Loucy (cell line): ENCODE data around the gene ZNF592.

Source experiments
- H2AFZ ChIP-seq: fragments of 200-600 bp; sonication (generic); 2 replicates; pipeline ENCODE4 v1.6.0; 2016; ENCODE audit warnings: antibody characterized with exemption, mild to moderate bottlenecking, low read length, moderate library complexity
- H3F3A ChIP-seq: fragments of 200-600 bp; 2 replicates; pipeline ENCODE4 v1.6.0; 2016; ENCODE audit warnings: antibody characterized with exemption, low read depth, mild to moderate bottlenecking
- H3K27me3 ChIP-seq: fragments of 200-600 bp; sonication (generic); 2 replicates; pipeline ENCODE4 v1.6.1; 2014; ENCODE audit warnings: low read length, mild to moderate bottlenecking; ENCODE audit not compliant: insufficient read depth, poor library complexity, severe bottlenecking
- H3K36me3 ChIP-seq: fragments of 200-600 bp; sonication (generic); 2 replicates; pipeline ENCODE4 v1.6.1; 2016; ENCODE audit warnings: low read length; ENCODE audit not compliant: insufficient read depth
- H3K4me1 ChIP-seq: fragments of 200-600 bp; sonication (generic); 2 replicates; pipeline ENCODE4 v1.5.1; 2014; ENCODE audit warnings: low read length, mild to moderate bottlenecking; ENCODE audit not compliant: insufficient read depth, poor library complexity, severe bottlenecking
- H3K4me2 ChIP-seq: fragments of 200-600 bp; sonication (generic); 2 replicates; pipeline ENCODE4 v1.6.0; 2014; ENCODE audit warnings: antibody characterized with exemption, low read length, low read depth, mild to moderate bottlenecking; ENCODE audit not compliant: poor library complexity, severe bottlenecking
- H3K4me3 ChIP-seq: fragments of 200-600 bp; sonication (generic); 2 replicates; pipeline ENCODE4 v1.5.1; 2014; ENCODE audit warnings: low read length, mild to moderate bottlenecking, mixed read lengths; ENCODE audit not compliant: poor library complexity, severe bottlenecking
- H3K79me2 ChIP-seq: fragments of 200-600 bp; sonication (generic); 2 replicates; pipeline ENCODE4 v1.6.1; 2014; ENCODE audit warnings: low read length; ENCODE audit not compliant: insufficient read depth
- H3K9ac ChIP-seq: fragments of 200-600 bp; sonication (generic); 2 replicates; pipeline ENCODE4 v1.6.0; 2014; ENCODE audit warnings: mild to moderate bottlenecking, low read depth, low read length, moderate library complexity; ENCODE audit not compliant: poor library complexity, severe bottlenecking
- H3K9me2 ChIP-seq: fragments of 200-600 bp; sonication (generic); replicated peaks from 2 replicates; pipeline ENCODE4 v1.6.1; 2016; ENCODE audit warnings: low read depth, low read length, mixed read lengths
- H3K9me3 ChIP-seq: fragments of 200-600 bp; sonication (generic); 2 replicates; pipeline ENCODE4 v1.6.1; 2014; ENCODE audit warnings: mild to moderate bottlenecking, antibody characterized with exemption, low read length, low read depth; ENCODE audit not compliant: insufficient read depth
- H4K20me1 ChIP-seq: fragments of 200-600 bp; sonication (generic); 2 replicates; pipeline ENCODE4 v1.6.0; 2014; ENCODE audit warnings: antibody characterized with exemption, low read length, mild to moderate bottlenecking; ENCODE audit not compliant: insufficient read depth, poor library complexity, severe bottlenecking
- EZH2phosphoT487 ChIP-seq: fragments of 200-600 bp; IDR thresholded peaks from 2 replicates; pipeline ENCODE4 v1.6.1; 2018; ENCODE audit warnings: antibody characterized with exemption, mild to moderate bottlenecking, moderate library complexity, borderline replicate concordance
- TF ChIP-seq, protein P1 (sequence below): fragments of 200-600 bp; sonication (generic); conservative IDR thresholded peaks from 2 replicates; pipeline ENCODE4 v1.5.1; 2014; ENCODE audit warnings: mild to moderate bottlenecking, antibody characterized with exemption, low read length

Gene ZNF592

DNA sequence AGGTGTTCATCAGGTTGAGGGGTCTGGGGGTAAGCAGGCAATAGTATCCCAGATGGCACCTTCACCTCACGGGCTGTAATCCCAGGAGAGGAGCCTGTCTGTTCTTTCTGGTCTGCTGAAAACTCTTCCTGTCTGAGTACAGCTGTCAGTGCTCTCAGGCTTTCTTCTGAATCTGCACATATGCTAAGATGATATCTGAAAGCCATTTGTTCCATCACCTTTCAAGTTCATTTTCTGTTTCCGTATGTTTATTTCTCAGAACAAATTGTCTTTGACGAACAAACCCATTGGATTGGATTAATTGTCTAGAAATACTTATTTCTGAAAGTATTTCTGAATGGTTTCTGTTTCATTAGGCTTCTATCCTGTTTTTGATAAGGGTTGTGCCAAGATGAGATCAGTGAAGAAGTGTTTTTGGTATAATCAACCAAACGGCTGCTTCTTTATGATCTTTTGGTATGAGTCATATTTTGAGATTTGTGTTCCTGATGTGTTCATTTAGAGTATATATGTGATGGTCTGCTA is 13.3 kb downstream of the ZNF592 start:
- H3K9me3 ChIP-seq, result no peaks in the 10 kb centered on the region
- peaks cover 17% of the 10 kb centered on the region; the same call in 1 of the 2 replicates for H3K36me3 ChIP-seq
- peaks cover 39% of the 10 kb centered on the region for H4K20me1 ChIP-seq
- H3K27me3 ChIP-seq, result no peaks in the 10 kb centered on the region
- no peak overlapping the region for H3K4me2 ChIP-seq
- TF ChIP-seq, protein P1, sequence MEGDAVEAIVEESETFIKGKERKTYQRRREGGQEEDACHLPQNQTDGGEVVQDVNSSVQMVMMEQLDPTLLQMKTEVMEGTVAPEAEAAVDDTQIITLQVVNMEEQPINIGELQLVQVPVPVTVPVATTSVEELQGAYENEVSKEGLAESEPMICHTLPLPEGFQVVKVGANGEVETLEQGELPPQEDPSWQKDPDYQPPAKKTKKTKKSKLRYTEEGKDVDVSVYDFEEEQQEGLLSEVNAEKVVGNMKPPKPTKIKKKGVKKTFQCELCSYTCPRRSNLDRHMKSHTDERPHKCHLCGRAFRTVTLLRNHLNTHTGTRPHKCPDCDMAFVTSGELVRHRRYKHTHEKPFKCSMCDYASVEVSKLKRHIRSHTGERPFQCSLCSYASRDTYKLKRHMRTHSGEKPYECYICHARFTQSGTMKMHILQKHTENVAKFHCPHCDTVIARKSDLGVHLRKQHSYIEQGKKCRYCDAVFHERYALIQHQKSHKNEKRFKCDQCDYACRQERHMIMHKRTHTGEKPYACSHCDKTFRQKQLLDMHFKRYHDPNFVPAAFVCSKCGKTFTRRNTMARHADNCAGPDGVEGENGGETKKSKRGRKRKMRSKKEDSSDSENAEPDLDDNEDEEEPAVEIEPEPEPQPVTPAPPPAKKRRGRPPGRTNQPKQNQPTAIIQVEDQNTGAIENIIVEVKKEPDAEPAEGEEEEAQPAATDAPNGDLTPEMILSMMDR, result no peak
- no peak for TF ChIP-seq EZH2phosphoT487
- H3K4me3 ChIP-seq, result no peak overlapping the region
- H3K9me2 ChIP-seq, result no peaks in the 10 kb centered on the region
- H3K79me2 ChIP-seq, result peaks cover 99% of the 10 kb centered on the region
- no peak overlapping the region for H3K9ac ChIP-seq
- H3F3A ChIP-seq, result no peaks in the 10 kb centered on the region
- peaks cover 9% of the 10 kb centered on the region for H3K4me1 ChIP-seq
- H2AFZ ChIP-seq, result no peak overlapping the region

DNA sequence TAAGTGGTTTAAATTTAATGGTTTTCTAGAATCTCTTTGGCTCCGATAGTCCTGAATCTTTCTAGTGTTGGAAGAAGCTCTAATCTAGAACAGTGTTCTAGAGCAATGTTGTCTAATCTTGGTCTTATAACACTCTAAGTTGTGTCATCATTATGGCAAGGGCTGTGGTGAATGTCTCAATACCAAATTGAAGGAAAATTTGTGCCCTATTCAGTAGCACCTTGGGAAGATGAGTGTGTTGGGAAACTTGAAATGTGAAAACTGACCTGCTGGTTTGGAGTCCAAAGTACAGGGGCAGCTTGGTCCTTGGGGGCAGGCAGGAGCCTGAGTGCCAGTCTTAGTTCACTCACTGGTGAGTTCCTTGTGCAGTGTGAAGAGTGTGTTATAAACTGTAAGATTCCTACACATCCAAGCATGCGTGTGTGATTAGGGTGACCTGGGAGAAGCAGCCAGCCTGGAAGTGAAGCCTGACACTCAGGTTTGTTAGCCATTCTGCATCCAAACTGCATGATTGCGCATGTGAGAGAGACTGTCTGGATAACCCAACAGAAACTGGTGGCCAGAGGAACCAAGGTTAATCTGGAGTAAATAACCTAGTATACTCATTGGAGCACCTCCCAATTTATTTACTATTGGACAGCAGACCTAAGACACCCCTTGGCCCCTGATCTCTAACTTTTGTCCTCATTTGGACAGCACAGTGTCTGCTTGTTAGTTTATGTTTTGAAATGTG is 14.6 kb downstream of the ZNF592 start:
- Histone ChIP-seq H3K9me3 (no peaks in the 10 kb centered on the region), H3F3A (no peaks in the 10 kb centered on the region), H3K36me3 (peaks cover 26% of the 10 kb centered on the region; the same call in 1 of the 2 replicates), H3K4me3 (no peak overlapping the region), H3K4me2 (no peak overlapping the region), H4K20me1 (peaks cover 32% of the 10 kb centered on the region), H3K27me3 (no peaks in the 10 kb centered on the region), H3K4me1 (peaks cover 9% of the 10 kb centered on the region), H2AFZ (no peak overlapping the region), H3K9me2 (no peaks in the 10 kb centered on the region), H3K79me2 (peaks cover 92% of the 10 kb centered on the region), H3K9ac (no peak overlapping the region)
- TF ChIP-seq EZH2phosphoT487, result no peak
- TF ChIP-seq, protein P1, result no peak

DNA sequence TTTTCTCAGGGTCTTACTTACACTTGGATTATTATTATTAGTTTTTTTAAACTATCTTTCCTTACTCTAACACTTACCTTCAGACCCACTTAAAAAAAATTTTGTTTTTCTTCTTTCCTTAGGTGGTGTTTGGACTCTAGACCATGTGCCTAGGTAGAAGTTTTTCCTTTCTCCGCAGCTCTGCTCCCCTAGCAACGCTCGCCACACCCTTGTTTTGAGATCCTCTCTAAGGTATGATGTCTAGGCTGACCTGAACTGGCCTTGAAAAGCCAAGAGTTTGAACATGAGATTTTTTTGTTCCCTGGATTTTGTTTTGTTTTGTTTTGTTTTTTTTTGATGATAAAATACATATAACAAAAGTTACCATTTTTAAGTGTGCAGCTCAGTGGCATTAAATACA is 16.2 kb downstream of the ZNF592 start:
- Histone ChIP-seq H3K9me3 (no peaks in the 10 kb centered on the region), H2AFZ (no peak overlapping the region), H3K79me2 (peaks cover 91% of the 10 kb centered on the region), H3K4me2 (no peak overlapping the region), H3K4me3 (no peak overlapping the region), H4K20me1 (peaks cover 32% of the 10 kb centered on the region), H3K4me1 (peaks cover 9% of the 10 kb centered on the region), H3F3A (no peaks in the 10 kb centered on the region), H3K9ac (no peak overlapping the region), H3K36me3 (peaks cover 41% of the 10 kb centered on the region), H3K9me2 (no peaks in the 10 kb centered on the region), H3K27me3 (no peaks in the 10 kb centered on the region)
- TF ChIP-seq, protein P1, result no peak
- no peak for TF ChIP-seq EZH2phosphoT487
